ENCODE measurements around the gene PLD1. TPM values are rescaled to one million over a fixed set of nuclear protein-coding genes. Genes with fewer than 3 reads are reported as not detected.
A peak's percentile ranks its signal among the peaks of the same experiment; 100 is the strongest.

PLD1 gene
- total RNA-seq, 2 experiments from 2014 or later: 2.0 to 3.4 TPM

GRCh38 chr3:171776839-171777583 is 33.3 kb downstream of the PLD1 start:
- no peak for DNase-seq
- CTCF ChIA-PET: no interaction called here
- no peak for ATAC-seq
- Mint-ChIP-seq H3K36me3 (no peaks in the 10 kb centered on the region), H3K9me3 (ENCODE audit: low read depth) (no peaks in the 10 kb centered on the region), H3K4me1 (no peaks in the 10 kb centered on the region), H3K27me3 (peaks cover 16% of the 10 kb centered on the region), H3K27ac (no peak overlapping the region), H3K4me3 (no peak overlapping the region)

GRCh38 chr3:171776411-171776810 is 33.9 kb downstream of the PLD1 start:
- no peak overlapping the region for H3K4me3 Mint-ChIP-seq
- no peaks in the 10 kb centered on the region for H3K36me3 Mint-ChIP-seq
- H3K4me1 Mint-ChIP-seq: no peaks in the 10 kb centered on the region
- CTCF ChIA-PET: no interaction called here
- no peaks in the 10 kb centered on the region for H3K9me3 Mint-ChIP-seq (ENCODE audit: low read depth)
- ATAC-seq (no peak), DNase-seq (no peak)
- no peak overlapping the region for H3K27ac Mint-ChIP-seq
- peaks cover 17% of the 10 kb centered on the region for H3K27me3 Mint-ChIP-seq

GRCh38 chr3:171775943-171776342 is 34.3 kb downstream of the PLD1 start:
- H3K27me3 Mint-ChIP-seq: peaks cover 22% of the 10 kb centered on the region
- DNase-seq: no peak
- no peaks in the 10 kb centered on the region for H3K4me1 Mint-ChIP-seq
- H3K36me3 Mint-ChIP-seq: no peaks in the 10 kb centered on the region
- CTCF ChIA-PET: interaction anchor here (0.5 kb wide), 1 partner anchor 77 kb away, joined by 3 read pairs; no protein-coding TSS in a partner anchor
- no peak overlapping the region for H3K27ac Mint-ChIP-seq
- no peak for ATAC-seq
- no peaks in the 10 kb centered on the region for H3K9me3 Mint-ChIP-seq (ENCODE audit: low read depth)
- H3K4me3 Mint-ChIP-seq: no peak overlapping the region

GRCh38 chr3:171774521-171774920 is 35.8 kb downstream of the PLD1 start:
- DNase-seq: no peak
- Mint-ChIP-seq H3K36me3 (no peaks in the 10 kb centered on the region), H3K27me3 (peaks cover 21% of the 10 kb centered on the region), H3K4me1 (no peaks in the 10 kb centered on the region), H3K4me3 (no peak overlapping the region), H3K27ac (no peak overlapping the region), H3K9me3 (ENCODE audit: low read depth) (no peaks in the 10 kb centered on the region)
- no peak for ATAC-seq
- CTCF ChIA-PET: no interaction called here

- DNase-seq: peak; percentile 53
- H3K4me3 Mint-ChIP-seq: no peak overlapping the region
- H3K36me3 Mint-ChIP-seq: no peaks in the 10 kb centered on the region
- ATAC-seq: peak; percentile 49
- peaks cover 32% of the 10 kb centered on the region for H3K27me3 Mint-ChIP-seq
- H3K9me3 Mint-ChIP-seq (ENCODE audit: low read depth): no peaks in the 10 kb centered on the region
- H3K27ac Mint-ChIP-seq: no peak overlapping the region
- CTCF ChIA-PET: interaction anchor here (0.6 to 3.2 kb wide), 23 partner anchors 9 to 811 kb away, joined by 3 to 25 read pairs (median 4); partner anchors contain the start of gene PLD1
- no peaks in the 10 kb centered on the region for H3K4me1 Mint-ChIP-seq
These were observed 37.7 kb downstream of the PLD1 start for GRCh38 chr3:171772427-171773056.

- Mint-ChIP-seq H3K27ac (no peak overlapping the region), H3K9me3 (ENCODE audit: low read depth) (no peaks in the 10 kb centered on the region), H3K4me3 (no peak overlapping the region), H3K36me3 (no peaks in the 10 kb centered on the region), H3K4me1 (no peaks in the 10 kb centered on the region), H3K27me3 (peaks cover 34% of the 10 kb centered on the region)
- no peak for DNase-seq
- CTCF ChIA-PET: interaction anchor here (1.6 to 3.2 kb wide), 8 partner anchors 8 to 809 kb away, joined by 4 to 25 read pairs (median 8); no protein-coding TSS in a partner anchor
- ATAC-seq: no peak
These were observed 39.3 kb downstream of the PLD1 start for GRCh38 chr3:171770689-171771620.

GRCh38 chr3:171769461-171769860 is 40.8 kb downstream of the PLD1 start:
- Mint-ChIP-seq H3K4me3 (no peak overlapping the region), H3K36me3 (no peaks in the 10 kb centered on the region)

GRCh38 chr3:171768986-171769385 is 41.3 kb downstream of the PLD1 start:
- no peaks in the 10 kb centered on the region for H3K4me1 Mint-ChIP-seq
- H3K27ac Mint-ChIP-seq: no peak overlapping the region
- peaks cover 43% of the 10 kb centered on the region for H3K27me3 Mint-ChIP-seq
- H3K36me3 Mint-ChIP-seq: no peaks in the 10 kb centered on the region
- no peak for DNase-seq
- CTCF ChIA-PET: no interaction called here
- no peaks in the 10 kb centered on the region for H3K9me3 Mint-ChIP-seq (ENCODE audit: low read depth)
- H3K4me3 Mint-ChIP-seq: no peak overlapping the region
- ATAC-seq: no peak

More at GRCh38 chr3:171769461-171769860, 40.8 kb downstream of the PLD1 start:
- no peaks in the 10 kb centered on the region for H3K9me3 Mint-ChIP-seq (ENCODE audit: low read depth)
- DNase-seq (no peak), ATAC-seq (no peak)
- CTCF ChIA-PET: no interaction called here
- H3K4me1 Mint-ChIP-seq: no peaks in the 10 kb centered on the region
- peaks cover 42% of the 10 kb centered on the region for H3K27me3 Mint-ChIP-seq
- no peak overlapping the region for H3K27ac Mint-ChIP-seq

GRCh38 chr3:171768281-171768900 is 41.9 kb downstream of the PLD1 start:
- H3K27me3 Mint-ChIP-seq: peaks cover 43% of the 10 kb centered on the region
- no peak for ATAC-seq
- no peaks in the 10 kb centered on the region for H3K9me3 Mint-ChIP-seq (ENCODE audit: low read depth)
- H3K4me3 Mint-ChIP-seq: no peak overlapping the region
- DNase-seq: no peak
- no peak overlapping the region for H3K27ac Mint-ChIP-seq
- no peaks in the 10 kb centered on the region for H3K4me1 Mint-ChIP-seq
- no peaks in the 10 kb centered on the region for H3K36me3 Mint-ChIP-seq
- CTCF ChIA-PET: no interaction called here

- DNase-seq: no peak
- no peaks in the 10 kb centered on the region for H3K9me3 Mint-ChIP-seq (ENCODE audit: low read depth)
- no peak overlapping the region for H3K4me3 Mint-ChIP-seq
- no peaks in the 10 kb centered on the region for H3K4me1 Mint-ChIP-seq
- CTCF ChIA-PET: no interaction called here
- ATAC-seq: no peak
- H3K27me3 Mint-ChIP-seq: peaks cover 42% of the 10 kb centered on the region
- no peak overlapping the region for H3K27ac Mint-ChIP-seq
- no peaks in the 10 kb centered on the region for H3K36me3 Mint-ChIP-seq
These were observed 44.8 kb downstream of the PLD1 start for GRCh38 chr3:171765511-171765887.

GRCh38 chr3:171763392-171763791 is 46.9 kb downstream of the PLD1 start:
- ATAC-seq (no peak), DNase-seq (no peak)
- no peaks in the 10 kb centered on the region for H3K4me1 Mint-ChIP-seq
- no peak overlapping the region for H3K4me3 Mint-ChIP-seq
- H3K9me3 Mint-ChIP-seq (ENCODE audit: low read depth): no peaks in the 10 kb centered on the region
- H3K27ac Mint-ChIP-seq: no peak overlapping the region
- H3K36me3 Mint-ChIP-seq: no peaks in the 10 kb centered on the region
- CTCF ChIA-PET: interaction anchor here (1.9 kb wide), 1 partner anchor 9 kb away, joined by 5 read pairs; no protein-coding TSS in a partner anchor
- peaks cover 41% of the 10 kb centered on the region for H3K27me3 Mint-ChIP-seq

- no peak for DNase-seq
- CTCF ChIA-PET: no interaction called here
- Mint-ChIP-seq H3K27ac (no peak overlapping the region), H3K4me1 (no peaks in the 10 kb centered on the region), H3K4me3 (no peak overlapping the region), H3K36me3 (no peaks in the 10 kb centered on the region), H3K27me3 (peaks cover 36% of the 10 kb centered on the region), H3K9me3 (ENCODE audit: low read depth) (no peaks in the 10 kb centered on the region)
- no peak for ATAC-seq
These were observed 49.8 kb downstream of the PLD1 start for GRCh38 chr3:171760477-171760876.

GRCh38 chr3:171758109-171758508 is 52.2 kb downstream of the PLD1 start:
- Mint-ChIP-seq H3K27me3 (peaks cover 28% of the 10 kb centered on the region), H3K4me3 (no peak overlapping the region), H3K27ac (no peak overlapping the region), H3K4me1 (no peaks in the 10 kb centered on the region), H3K9me3 (ENCODE audit: low read depth) (no peaks in the 10 kb centered on the region), H3K36me3 (no peaks in the 10 kb centered on the region)
- no peak for ATAC-seq
- no peak for DNase-seq
- CTCF ChIA-PET: interaction anchor here (1.4 kb wide), 1 partner anchor 14 kb away, joined by 8 read pairs; no protein-coding TSS in a partner anchor
